Chondrocyte (in vitro differentiated cells): ENCODE measurements around the gene FAM186B. TPM values are rescaled to one million over a fixed set of nuclear protein-coding genes. Genes with fewer than 3 reads are reported as not detected.
A peak's percentile ranks its signal among the peaks of the same experiment; 100 is the strongest.

Experiments used
- DNase-seq: peaks from one replicate; pipeline ENCODE4 v3.0.0; 2021; ENCODE audit warnings: mixed read lengths, low spot score
- H3K27ac Mint-ChIP-seq: one replicate; pipeline ENCODE4 v1.8.0; 2021; ENCODE audit warnings: mild to moderate bottlenecking, moderate library complexity, mixed read lengths; ENCODE audit not compliant: unreplicated experiment
- H3K27me3 Mint-ChIP-seq: 2 replicates; pipeline ENCODE4 v1.8.0; 2021; ENCODE audit warnings: low read depth, mixed read lengths
- H3K36me3 Mint-ChIP-seq: 2 replicates; pipeline ENCODE4 v1.8.0; 2021; ENCODE audit warnings: low read depth, mixed read lengths
- H3K4me1 Mint-ChIP-seq: 2 replicates; pipeline ENCODE4 v1.8.0; 2021; ENCODE audit warnings: low read depth, mild to moderate bottlenecking, mixed read lengths
- H3K4me3 Mint-ChIP-seq: one replicate; pipeline ENCODE4 v1.8.0; 2021; ENCODE audit warnings: mild to moderate bottlenecking, moderate library complexity, mixed read lengths; ENCODE audit not compliant: unreplicated experiment
- H3K9me3 Mint-ChIP-seq: 2 replicates; pipeline ENCODE4 v1.8.0; 2021; ENCODE audit warnings: low read depth, mixed read lengths
- CTCF ChIP-seq: fragments of 200-600 bp; sonication (generic); IDR thresholded peaks from 2 replicates; pipeline ENCODE4 v1.5.0; 2021; ENCODE audit warnings: antibody characterized with exemption, mild to moderate bottlenecking, moderate library complexity
- total RNA-seq: library from RNA; stranded (reverse); gene quantifications from 3 replicates; pipeline ENCODE4 v1.2.1, GENCODE V29; 2021

FAM186B gene
- total RNA-seq, 1 donor from 2014 or later: 0.27 TPM

DNA sequence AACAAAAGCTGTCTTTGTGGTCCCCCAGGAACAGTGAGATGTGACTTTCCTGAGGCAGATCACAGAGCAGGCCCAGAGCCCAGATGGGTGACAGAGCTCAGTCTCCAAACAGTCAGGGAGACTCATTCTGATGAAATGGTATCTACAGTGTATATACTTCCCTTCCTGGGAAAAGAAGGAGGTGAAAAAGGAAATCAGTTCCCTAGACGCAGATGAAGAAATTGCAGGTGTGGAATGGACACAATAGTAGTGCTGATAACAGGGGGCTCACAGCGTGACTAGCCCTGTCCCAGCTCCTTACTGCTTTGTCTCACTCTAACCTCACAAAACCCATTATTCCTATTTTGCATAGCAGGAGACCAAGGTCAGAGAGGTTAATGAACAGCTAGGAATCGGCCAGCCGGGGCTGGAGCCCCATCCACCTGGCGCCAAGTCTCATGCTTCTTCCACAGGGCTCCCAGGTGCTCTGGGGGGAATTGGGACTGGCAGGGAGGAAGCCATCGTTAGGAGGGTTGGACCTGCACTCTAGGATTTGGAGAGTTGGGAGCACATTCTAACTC is 54.7 kb downstream of the FAM186B start:
- TF ChIP-seq CTCF: no peak
- no peak overlapping the region for H3K27ac Mint-ChIP-seq

GRCh38 chr12:49549735-49550692 is 55.4 kb downstream of the FAM186B start:
- H3K36me3 Mint-ChIP-seq: no peaks in the 10 kb centered on the region
- peaks cover 21% of the 10 kb centered on the region for H3K27me3 Mint-ChIP-seq
- peaks cover 3% of the 10 kb centered on the region for H3K4me1 Mint-ChIP-seq
- H3K9me3 Mint-ChIP-seq: no peaks in the 10 kb centered on the region
- H3K27ac Mint-ChIP-seq: no peak overlapping the region
- TF ChIP-seq CTCF: no peak
- DNase-seq: no peak
- H3K4me3 Mint-ChIP-seq: no peak overlapping the region

More for the DNA sequence above, 54.7 kb downstream of the FAM186B start:
- no peak overlapping the region for H3K4me3 Mint-ChIP-seq
- H3K27me3 Mint-ChIP-seq: peaks cover 18% of the 10 kb centered on the region
- no peaks in the 10 kb centered on the region for H3K36me3 Mint-ChIP-seq
- H3K9me3 Mint-ChIP-seq: no peaks in the 10 kb centered on the region
- no peak for DNase-seq
- peaks cover 3% of the 10 kb centered on the region for H3K4me1 Mint-ChIP-seq

DNA sequence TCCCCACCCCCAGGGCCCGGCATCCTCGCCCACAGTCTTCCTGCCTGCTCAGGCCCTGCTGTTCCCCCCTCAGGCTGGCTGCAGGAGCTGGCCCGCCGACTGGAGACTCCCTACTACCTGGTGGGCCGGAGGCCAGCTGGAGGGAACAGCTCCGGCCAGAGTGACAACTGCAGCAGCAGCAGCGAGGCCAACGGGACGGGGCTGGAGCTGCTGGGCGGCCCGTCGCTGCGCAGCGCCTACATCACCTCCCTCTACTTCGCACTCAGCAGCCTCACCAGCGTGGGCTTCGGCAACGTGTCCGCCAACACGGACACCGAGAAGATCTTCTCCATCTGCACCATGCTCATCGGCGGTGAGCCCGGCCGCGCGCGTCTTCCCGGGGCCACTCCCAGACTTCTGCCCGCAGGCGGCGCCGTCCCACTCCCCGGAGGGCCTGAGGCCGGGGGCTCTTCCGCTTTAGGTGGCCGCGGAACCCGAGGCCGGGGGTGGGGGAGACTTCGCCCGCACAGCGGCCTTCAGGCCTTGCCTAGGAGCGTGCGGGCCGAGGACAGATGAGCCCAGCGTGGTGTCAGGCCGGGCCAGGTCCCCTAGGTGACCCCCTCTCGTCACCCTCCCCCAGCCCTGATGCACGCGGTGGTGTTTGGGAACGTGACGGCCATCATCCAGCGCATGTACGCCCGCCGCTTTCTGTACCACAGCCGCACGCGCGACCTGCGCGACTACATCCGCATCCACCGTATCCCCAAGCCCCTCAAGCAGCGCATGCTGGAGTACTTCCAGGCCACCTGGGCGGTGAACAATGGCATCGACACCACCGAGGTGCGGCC is 56.4 kb downstream of the FAM186B start:
- DNase-seq: no peak
- Mint-ChIP-seq H3K36me3 (no peaks in the 10 kb centered on the region), H3K27me3 (peaks cover 29% of the 10 kb centered on the region), H3K4me3 (peak overlapping the region; percentile 22), H3K4me1 (peaks cover 3% of the 10 kb centered on the region), H3K9me3 (no peaks in the 10 kb centered on the region), H3K27ac (no peak overlapping the region)
- peak; percentile 54 for TF ChIP-seq CTCF

DNA sequence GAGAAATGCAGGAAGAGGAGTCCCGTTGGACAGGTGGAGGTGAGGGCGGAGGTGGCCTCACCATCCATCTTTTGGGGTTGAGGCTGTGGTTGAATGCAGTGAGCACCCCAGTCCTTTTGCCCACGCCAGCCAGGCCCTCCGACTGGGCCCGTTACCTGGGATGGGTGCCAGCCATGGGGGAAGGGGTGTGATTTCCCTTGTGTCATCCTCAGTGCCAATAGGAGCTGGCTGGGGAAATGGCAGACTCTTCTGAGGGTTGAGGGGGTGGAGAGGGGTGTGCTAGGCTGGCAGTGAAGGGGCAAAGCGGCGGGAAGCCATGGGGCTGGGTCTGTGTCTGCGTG is 57.0 kb downstream of the FAM186B start:
- H3K27me3 Mint-ChIP-seq: peaks cover 30% of the 10 kb centered on the region

More for the DNA sequence above, 57.0 kb downstream of the FAM186B start:
- H3K9me3 Mint-ChIP-seq: no peaks in the 10 kb centered on the region
- DNase-seq: no peak
- TF ChIP-seq CTCF: no peak
- no peaks in the 10 kb centered on the region for H3K36me3 Mint-ChIP-seq
- peaks cover 3% of the 10 kb centered on the region for H3K4me1 Mint-ChIP-seq
- no peak overlapping the region for H3K27ac Mint-ChIP-seq
- no peak overlapping the region for H3K4me3 Mint-ChIP-seq
